ENCODE data around the gene NFATC4. TPM values are rescaled to one million over a fixed set of nuclear protein-coding genes. Genes with fewer than 3 reads are reported as not detected.

NFATC4 gene
- total and polyA plus RNA-seq, 2 experiments from 2014 or later = 20.9 to 26.6 TPM

DNA sequence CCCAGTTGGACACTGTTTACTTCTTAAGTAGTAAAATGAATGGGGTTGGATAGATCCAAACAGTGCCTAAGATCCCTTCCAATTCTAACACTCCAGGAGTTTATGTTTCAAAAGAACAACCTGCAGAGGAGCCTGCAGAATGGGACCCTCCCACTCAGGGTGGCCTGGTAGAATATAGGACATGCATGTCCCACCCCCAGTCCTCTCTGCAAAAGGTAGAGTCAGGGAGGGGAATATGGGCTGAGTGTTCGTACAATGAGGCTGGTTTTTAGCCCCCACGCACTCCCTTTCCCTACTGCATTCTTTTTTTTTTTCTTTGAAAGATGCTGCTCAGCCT, 19.0 kb downstream of the NFATC4 start:
- Histone ChIP-seq H3K4me3 (no peak overlapping the region), H3K27ac (ENCODE audit: low read depth) (no peak overlapping the region), H3K4me2 (no peak overlapping the region), H3K9me2 (ENCODE audit: insufficient read depth) (no peaks in the 10 kb centered on the region), H2AFZ (no peak overlapping the region), H3K27me3 (ENCODE audit: insufficient read depth) (no peaks in the 10 kb centered on the region), H3K4me1 (ENCODE audit: insufficient read depth) (peaks cover 8% of the 10 kb centered on the region; the same call in 1 of the 2 replicates), H4K20me1 (replicated peaks; ENCODE audit: insufficient read depth) (no peaks in the 10 kb centered on the region), H3F3A (replicated peaks; ENCODE audit: low read depth) (0 out of 2 replicates have a peak, but pooled peaks cover 4% of the 10 kb centered on the region), H3K36me3 (ENCODE audit: insufficient read depth) (no peaks in the 10 kb centered on the region), H3K79me2 (replicated peaks; ENCODE audit: insufficient read depth) (no peaks in the 10 kb centered on the region)
- no peak overlapping the region for H3K4me3 Mint-ChIP-seq
- TF ChIP-seq EZH2 (IDR thresholded peaks at IDR 0.05; ENCODE audit: low read depth, unreplicated experiment) (no peak), JUNB (IDR thresholded peaks at IDR 0.05; ENCODE audit: unreplicated experiment) (no peak), NANOG (IDR thresholded peaks at IDR 0.05; ENCODE audit: borderline replicate concordance) (no peak), ZNF331 (CRISPR knock-in tag; IDR thresholded peaks at IDR 0.05; ENCODE audit: low read depth) (no peak), CREB1 (CRISPR knock-in tag; IDR thresholded peaks at IDR 0.05; ENCODE audit: low read depth) (no peak), ZNF114 (CRISPR knock-in tag; IDR thresholded peaks at IDR 0.05) (no peak), EZH2phosphoT487 (IDR thresholded peaks at IDR 0.05; ENCODE audit: unreplicated experiment) (no peak), STAT1 (IDR thresholded peaks at IDR 0.05; ENCODE audit: unreplicated experiment) (no peak), POLR2AphosphoS5 (IDR thresholded peaks at IDR 0.05; ENCODE audit: low read depth) (no peak)
- TF ChIP-seq, protein P1, sequence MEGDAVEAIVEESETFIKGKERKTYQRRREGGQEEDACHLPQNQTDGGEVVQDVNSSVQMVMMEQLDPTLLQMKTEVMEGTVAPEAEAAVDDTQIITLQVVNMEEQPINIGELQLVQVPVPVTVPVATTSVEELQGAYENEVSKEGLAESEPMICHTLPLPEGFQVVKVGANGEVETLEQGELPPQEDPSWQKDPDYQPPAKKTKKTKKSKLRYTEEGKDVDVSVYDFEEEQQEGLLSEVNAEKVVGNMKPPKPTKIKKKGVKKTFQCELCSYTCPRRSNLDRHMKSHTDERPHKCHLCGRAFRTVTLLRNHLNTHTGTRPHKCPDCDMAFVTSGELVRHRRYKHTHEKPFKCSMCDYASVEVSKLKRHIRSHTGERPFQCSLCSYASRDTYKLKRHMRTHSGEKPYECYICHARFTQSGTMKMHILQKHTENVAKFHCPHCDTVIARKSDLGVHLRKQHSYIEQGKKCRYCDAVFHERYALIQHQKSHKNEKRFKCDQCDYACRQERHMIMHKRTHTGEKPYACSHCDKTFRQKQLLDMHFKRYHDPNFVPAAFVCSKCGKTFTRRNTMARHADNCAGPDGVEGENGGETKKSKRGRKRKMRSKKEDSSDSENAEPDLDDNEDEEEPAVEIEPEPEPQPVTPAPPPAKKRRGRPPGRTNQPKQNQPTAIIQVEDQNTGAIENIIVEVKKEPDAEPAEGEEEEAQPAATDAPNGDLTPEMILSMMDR (conservative IDR thresholded peaks at IDR 0.05; ENCODE audit: low read depth in 2 of 2) = no peak
- TF ChIP-seq, protein P2, sequence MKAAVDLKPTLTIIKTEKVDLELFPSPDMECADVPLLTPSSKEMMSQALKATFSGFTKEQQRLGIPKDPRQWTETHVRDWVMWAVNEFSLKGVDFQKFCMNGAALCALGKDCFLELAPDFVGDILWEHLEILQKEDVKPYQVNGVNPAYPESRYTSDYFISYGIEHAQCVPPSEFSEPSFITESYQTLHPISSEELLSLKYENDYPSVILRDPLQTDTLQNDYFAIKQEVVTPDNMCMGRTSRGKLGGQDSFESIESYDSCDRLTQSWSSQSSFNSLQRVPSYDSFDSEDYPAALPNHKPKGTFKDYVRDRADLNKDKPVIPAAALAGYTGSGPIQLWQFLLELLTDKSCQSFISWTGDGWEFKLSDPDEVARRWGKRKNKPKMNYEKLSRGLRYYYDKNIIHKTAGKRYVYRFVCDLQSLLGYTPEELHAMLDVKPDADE (IDR thresholded peaks at IDR 0.05) = no peak
- TF ChIP-seq, protein P3, sequence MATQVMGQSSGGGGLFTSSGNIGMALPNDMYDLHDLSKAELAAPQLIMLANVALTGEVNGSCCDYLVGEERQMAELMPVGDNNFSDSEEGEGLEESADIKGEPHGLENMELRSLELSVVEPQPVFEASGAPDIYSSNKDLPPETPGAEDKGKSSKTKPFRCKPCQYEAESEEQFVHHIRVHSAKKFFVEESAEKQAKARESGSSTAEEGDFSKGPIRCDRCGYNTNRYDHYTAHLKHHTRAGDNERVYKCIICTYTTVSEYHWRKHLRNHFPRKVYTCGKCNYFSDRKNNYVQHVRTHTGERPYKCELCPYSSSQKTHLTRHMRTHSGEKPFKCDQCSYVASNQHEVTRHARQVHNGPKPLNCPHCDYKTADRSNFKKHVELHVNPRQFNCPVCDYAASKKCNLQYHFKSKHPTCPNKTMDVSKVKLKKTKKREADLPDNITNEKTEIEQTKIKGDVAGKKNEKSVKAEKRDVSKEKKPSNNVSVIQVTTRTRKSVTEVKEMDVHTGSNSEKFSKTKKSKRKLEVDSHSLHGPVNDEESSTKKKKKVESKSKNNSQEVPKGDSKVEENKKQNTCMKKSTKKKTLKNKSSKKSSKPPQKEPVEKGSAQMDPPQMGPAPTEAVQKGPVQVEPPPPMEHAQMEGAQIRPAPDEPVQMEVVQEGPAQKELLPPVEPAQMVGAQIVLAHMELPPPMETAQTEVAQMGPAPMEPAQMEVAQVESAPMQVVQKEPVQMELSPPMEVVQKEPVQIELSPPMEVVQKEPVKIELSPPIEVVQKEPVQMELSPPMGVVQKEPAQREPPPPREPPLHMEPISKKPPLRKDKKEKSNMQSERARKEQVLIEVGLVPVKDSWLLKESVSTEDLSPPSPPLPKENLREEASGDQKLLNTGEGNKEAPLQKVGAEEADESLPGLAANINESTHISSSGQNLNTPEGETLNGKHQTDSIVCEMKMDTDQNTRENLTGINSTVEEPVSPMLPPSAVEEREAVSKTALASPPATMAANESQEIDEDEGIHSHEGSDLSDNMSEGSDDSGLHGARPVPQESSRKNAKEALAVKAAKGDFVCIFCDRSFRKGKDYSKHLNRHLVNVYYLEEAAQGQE (IDR thresholded peaks at IDR 0.05; ENCODE audit: unreplicated experiment) = no peak
- TF ChIP-seq, protein P4, sequence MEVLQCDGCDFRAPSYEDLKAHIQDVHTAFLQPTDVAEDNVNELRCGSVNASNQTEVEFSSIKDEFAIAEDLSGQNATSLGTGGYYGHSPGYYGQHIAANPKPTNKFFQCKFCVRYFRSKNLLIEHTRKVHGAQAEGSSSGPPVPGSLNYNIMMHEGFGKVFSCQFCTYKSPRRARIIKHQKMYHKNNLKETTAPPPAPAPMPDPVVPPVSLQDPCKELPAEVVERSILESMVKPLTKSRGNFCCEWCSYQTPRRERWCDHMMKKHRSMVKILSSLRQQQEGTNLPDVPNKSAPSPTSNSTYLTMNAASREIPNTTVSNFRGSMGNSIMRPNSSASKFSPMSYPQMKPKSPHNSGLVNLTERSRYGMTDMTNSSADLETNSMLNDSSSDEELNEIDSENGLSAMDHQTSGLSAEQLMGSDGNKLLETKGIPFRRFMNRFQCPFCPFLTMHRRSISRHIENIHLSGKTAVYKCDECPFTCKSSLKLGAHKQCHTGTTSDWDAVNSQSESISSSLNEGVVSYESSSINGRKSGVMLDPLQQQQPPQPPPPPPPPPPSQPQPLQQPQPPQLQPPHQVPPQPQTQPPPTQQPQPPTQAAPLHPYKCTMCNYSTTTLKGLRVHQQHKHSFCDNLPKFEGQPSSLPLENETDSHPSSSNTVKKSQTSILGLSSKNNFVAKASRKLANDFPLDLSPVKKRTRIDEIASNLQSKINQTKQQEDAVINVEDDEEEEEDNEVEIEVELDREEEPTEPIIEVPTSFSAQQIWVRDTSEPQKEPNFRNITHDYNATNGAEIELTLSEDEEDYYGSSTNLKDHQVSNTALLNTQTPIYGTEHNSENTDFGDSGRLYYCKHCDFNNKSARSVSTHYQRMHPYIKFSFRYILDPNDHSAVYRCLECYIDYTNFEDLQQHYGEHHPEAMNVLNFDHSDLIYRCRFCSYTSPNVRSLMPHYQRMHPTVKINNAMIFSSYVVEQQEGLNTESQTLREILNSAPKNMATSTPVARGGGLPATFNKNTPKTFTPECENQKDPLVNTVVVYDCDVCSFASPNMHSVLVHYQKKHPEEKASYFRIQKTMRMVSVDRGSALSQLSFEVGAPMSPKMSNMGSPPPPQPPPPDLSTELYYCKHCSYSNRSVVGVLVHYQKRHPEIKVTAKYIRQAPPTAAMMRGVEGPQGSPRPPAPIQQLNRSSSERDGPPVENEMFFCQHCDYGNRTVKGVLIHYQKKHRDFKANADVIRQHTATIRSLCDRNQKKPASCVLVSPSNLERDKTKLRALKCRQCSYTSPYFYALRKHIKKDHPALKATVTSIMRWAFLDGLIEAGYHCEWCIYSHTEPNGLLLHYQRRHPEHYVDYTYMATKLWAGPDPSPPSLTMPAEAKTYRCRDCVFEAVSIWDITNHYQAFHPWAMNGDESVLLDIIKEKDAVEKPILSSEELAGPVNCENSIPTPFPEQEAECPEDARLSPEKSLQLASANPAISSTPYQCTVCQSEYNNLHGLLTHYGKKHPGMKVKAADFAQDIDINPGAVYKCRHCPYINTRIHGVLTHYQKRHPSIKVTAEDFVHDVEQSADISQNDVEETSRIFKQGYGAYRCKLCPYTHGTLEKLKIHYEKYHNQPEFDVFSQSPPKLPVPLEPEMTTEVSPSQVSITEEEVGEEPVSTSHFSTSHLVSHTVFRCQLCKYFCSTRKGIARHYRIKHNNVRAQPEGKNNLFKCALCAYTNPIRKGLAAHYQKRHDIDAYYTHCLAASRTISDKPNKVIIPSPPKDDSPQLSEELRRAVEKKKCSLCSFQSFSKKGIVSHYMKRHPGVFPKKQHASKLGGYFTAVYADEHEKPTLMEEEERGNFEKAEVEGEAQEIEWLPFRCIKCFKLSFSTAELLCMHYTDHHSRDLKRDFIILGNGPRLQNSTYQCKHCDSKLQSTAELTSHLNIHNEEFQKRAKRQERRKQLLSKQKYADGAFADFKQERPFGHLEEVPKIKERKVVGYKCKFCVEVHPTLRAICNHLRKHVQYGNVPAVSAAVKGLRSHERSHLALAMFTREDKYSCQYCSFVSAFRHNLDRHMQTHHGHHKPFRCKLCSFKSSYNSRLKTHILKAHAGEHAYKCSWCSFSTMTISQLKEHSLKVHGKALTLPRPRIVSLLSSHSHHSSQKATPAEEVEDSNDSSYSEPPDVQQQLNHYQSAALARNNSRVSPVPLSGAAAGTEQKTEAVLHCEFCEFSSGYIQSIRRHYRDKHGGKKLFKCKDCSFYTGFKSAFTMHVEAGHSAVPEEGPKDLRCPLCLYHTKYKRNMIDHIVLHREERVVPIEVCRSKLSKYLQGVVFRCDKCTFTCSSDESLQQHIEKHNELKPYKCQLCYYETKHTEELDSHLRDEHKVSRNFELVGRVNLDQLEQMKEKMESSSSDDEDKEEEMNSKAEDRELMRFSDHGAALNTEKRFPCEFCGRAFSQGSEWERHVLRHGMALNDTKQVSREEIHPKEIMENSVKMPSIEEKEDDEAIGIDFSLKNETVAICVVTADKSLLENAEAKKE (CRISPR knock-in tag; IDR thresholded peaks at IDR 0.05) = no peak
- H3K36me3 Mint-ChIP-seq (ENCODE audit: low read depth) = no peaks in the 10 kb centered on the region
- no peak overlapping the region for H3K27ac Mint-ChIP-seq
- DNase-seq (ENCODE audit: low spot score) (no peak), ATAC-seq (no peak)
- H3K27me3 Mint-ChIP-seq (ENCODE audit: insufficient read depth, low read depth, poor library complexity) = peaks cover 2% of the 10 kb centered on the region
- H3K9me3 Mint-ChIP-seq = no peaks in the 10 kb centered on the region
- peaks cover 7% of the 10 kb centered on the region for H3K4me1 Mint-ChIP-seq

Measured in GM23338 (cell line).